Dedifferentiated amniotic fluid mesenchymal stem cell (primary cell): ENCODE results near the gene DPYSL4.
"Not testable (repeated sequence)": the region's sequence is repeated elsewhere in the genome, so short reads cannot be mapped to it uniquely, and the experiment has no call there.

Source experiments
- DNase-seq: peaks from one replicate; pipeline ENCODE4 v3.0.0-alpha.2; 2016; ENCODE audit errors: extremely low spot score

DPYSL4 gene

GRCh38 chr10:132206806-132207535 is 20.2 kb downstream of the DPYSL4 start:
- DNase-seq: no peak

- no peak for DNase-seq
Observed at GRCh38 chr10:132207536-132208461, 21.1 kb downstream of the DPYSL4 start.

GRCh38 chr10:132208462-132209050 is 21.8 kb downstream of the DPYSL4 start:
- no peak for DNase-seq

GRCh38 chr10:132209130-132209529 is 22.4 kb downstream of the DPYSL4 start:
- no peak for DNase-seq

- no peak for DNase-seq
Observed at GRCh38 chr10:132209978-132210530, 23.3 kb downstream of the DPYSL4 start.

- no peak for DNase-seq
Observed at GRCh38 chr10:132210766-132211165, 24.0 kb downstream of the DPYSL4 start.

GRCh38 chr10:132211246-132211645 is 24.5 kb downstream of the DPYSL4 start:
- DNase-seq: no peak

- no peak for DNase-seq
Observed at GRCh38 chr10:132212816-132213215, 26.1 kb downstream of the DPYSL4 start.

GRCh38 chr10:132213917-132214316 is 27.2 kb downstream of the DPYSL4 start:
- DNase-seq: no peak

- DNase-seq: not testable (repeated sequence)
Observed at GRCh38 chr10:132216441-132216840, 29.7 kb downstream of the DPYSL4 start.

- DNase-seq: no peak
Observed at GRCh38 chr10:132219486-132219885, 32.7 kb downstream of the DPYSL4 start.

- DNase-seq: no peak
Observed at GRCh38 chr10:132220061-132220460, 33.3 kb downstream of the DPYSL4 start.

GRCh38 chr10:132220996-132221395 is 34.2 kb downstream of the DPYSL4 start:
- not testable (repeated sequence) for DNase-seq

- DNase-seq: no peak
Observed at GRCh38 chr10:132222726-132223125, 36.0 kb downstream of the DPYSL4 start.

- DNase-seq: peak; percentile 75
Observed at GRCh38 chr10:132223156-132223590, 36.4 kb downstream of the DPYSL4 start.

GRCh38 chr10:132223611-132224342 is 37.0 kb downstream of the DPYSL4 start:
- no peak for DNase-seq

GRCh38 chr10:132224343-132225072 is 37.8 kb downstream of the DPYSL4 start:
- no peak for DNase-seq

GRCh38 chr10:132225073-132225848 is 38.5 kb downstream of the DPYSL4 start:
- DNase-seq: no peak

GRCh38 chr10:132225849-132226205 is 39.1 kb downstream of the DPYSL4 start:
- no peak for DNase-seq
